ENCODE data around the gene PPP2R5C.
"Not testable (repeated sequence)": the region's sequence is repeated elsewhere in the genome, so short reads cannot be mapped to it uniquely, and the experiment has no call there.

Gene PPP2R5C

GRCh38 chr14:101781240-101782061, 19.9 kb downstream of the PPP2R5C start:
- no peak for DNase-seq (ENCODE audit: low spot score)

DNA sequence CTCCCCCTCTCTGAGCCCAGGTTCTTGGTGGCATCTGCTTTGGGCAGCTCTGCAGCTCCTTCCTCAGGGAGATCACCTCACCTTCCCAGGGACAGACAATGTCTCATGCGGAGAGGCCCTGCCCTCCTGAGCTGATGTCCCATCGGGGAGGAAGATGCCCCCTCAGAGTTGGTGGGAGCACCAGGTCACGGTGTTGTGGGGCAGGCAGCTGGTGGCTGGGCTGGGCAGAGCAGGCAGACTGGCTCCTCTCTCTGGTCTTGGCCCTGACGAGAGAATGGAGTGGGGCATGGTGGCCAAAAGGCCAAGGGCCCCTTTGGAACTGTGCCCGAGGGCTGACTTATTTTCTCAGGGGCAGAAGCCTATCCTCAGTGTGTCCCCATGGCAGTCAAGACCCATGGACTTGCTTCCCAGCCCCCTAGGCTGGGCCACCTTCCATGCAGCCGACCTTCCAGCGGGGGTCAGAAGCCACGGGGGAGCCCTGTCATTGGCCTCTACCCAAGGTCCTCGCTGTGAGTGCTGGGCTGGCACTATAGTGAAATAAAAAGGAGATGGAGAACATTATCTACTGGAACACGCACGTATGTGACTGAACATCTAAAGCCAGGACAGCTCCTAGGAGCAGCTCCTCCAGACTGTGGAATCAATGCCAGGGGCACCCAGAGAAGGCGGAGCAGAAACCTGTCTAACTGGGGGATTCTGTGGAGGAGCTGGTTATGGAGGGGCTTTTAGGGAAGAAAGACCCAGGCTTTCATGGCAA, 21.9 kb downstream of the PPP2R5C start:
- DNase-seq (ENCODE audit: low spot score), result no peak

- no peak for DNase-seq (ENCODE audit: low spot score)
Measured at GRCh38 chr14:101784631-101785030, 23.1 kb downstream of the PPP2R5C start.

- DNase-seq (ENCODE audit: low spot score), result no peak
Measured at GRCh38 chr14:101788016-101788635, 26.6 kb downstream of the PPP2R5C start.

DNA sequence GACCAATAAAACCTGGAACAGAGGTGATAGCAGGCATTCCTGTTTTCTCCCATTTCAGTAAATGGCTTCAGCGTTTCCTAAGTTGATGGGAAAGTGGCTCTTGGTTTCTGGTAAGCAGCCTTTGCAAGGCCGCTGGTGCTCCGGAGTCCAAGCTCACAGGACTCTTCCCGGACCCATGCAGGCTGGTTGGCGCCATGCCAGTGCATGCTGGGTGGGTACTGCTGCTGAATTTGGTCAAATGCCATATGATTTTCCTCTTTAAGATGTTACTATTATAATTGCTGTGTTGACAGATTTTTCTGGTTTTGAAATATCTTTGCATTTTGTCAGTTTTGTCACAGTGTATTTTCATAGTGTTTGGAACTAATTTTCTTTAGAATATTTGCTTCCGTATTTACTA, 27.7 kb downstream of the PPP2R5C start:
- no peak for DNase-seq (ENCODE audit: low spot score)

GRCh38 chr14:101790232-101790631, 28.7 kb downstream of the PPP2R5C start:
- no peak for DNase-seq (ENCODE audit: low spot score)

- no peak for DNase-seq (ENCODE audit: low spot score)
Measured at GRCh38 chr14:101791919-101792572, 30.5 kb downstream of the PPP2R5C start.

DNA sequence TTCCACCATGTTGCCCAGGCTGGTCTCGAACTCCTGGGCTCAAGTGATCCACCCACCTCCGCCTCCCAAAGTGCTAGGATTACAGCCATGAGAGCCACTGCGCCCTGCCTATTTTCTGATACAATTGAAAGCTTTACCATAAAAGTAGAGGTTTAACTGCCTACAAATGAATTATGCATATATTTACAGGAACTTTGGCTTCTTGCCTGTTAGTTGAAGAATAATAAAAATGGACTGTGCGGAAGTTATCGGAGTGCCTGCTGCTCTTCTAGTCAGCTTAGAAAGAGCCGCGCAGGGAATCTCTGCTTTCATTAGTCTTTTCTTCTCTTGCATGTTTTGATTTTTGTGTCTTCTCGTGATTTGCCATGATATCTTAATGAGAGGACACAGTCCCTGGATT, 34.5 kb downstream of the PPP2R5C start:
- no peak for DNase-seq (ENCODE audit: low spot score)

- DNase-seq (ENCODE audit: low spot score), result no peak
Measured at GRCh38 chr14:101796479-101796878, 35.0 kb downstream of the PPP2R5C start.

DNA sequence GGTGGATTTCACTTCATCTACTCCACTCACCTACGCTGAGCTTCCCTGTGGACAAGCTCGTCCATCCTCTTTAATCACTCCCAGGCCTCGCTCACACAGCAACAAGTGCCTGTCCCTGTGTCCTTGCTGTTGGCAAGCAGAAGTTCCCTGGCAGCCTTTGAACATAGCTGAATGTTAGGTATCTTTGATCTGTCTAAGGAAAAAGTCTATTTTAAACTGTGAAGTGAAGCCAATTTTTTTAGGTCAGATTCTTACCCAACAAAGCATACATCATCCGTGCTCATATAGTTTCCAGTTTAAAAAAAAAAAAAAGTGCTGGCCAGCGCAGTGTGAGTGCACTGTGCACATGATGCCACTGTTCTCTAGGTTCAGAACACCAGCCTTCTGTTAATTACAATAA, 36.3 kb downstream of the PPP2R5C start:
- no peak for DNase-seq (ENCODE audit: low spot score)

- DNase-seq (ENCODE audit: low spot score), result not testable (repeated sequence)
Measured at GRCh38 chr14:101804373-101804772, 42.9 kb downstream of the PPP2R5C start.

GRCh38 chr14:101806252-101806651, 44.7 kb downstream of the PPP2R5C start:
- DNase-seq (ENCODE audit: low spot score), result not testable (repeated sequence)

DNA sequence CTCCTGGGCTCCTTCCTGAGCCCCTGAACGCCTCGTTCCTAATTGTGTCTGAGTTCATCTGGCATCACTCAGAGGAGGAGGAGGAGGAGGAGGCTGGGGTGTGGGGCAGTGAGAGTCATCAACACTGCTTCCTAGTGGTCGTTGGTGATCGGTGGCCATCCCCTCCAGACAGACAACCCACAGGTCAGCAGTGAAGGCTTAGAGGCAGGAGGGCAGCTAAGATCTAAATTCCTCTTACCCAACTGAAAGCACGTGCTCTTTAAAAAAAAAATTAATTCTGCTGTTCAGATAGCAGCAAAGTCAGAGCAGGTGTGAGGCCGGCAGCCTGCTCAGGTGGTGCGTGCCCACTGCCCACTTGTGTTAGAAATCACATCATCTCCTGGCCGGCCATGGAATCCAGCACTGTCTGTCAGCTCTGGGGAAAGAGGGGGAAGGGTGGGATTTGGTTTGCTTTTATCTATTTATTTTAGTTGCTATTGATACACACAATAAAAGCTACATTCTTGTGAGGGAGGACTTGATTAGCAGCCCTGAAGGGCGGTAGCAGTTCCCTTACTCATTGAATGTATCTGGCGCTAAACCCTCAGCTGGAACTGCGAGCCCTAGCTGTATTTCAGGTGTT, 46.6 kb downstream of the PPP2R5C start:
- DNase-seq (ENCODE audit: low spot score), result peak; percentile 47

GRCh38 chr14:101808894-101809670, 47.6 kb downstream of the PPP2R5C start:
- DNase-seq (ENCODE audit: low spot score), result no peak

GRCh38 chr14:101809671-101810514, 48.4 kb downstream of the PPP2R5C start:
- DNase-seq (ENCODE audit: low spot score), result peak; percentile 97

- DNase-seq (ENCODE audit: low spot score), result peak; percentile 27
Measured at GRCh38 chr14:101810897-101811621, 49.5 kb downstream of the PPP2R5C start.

- no peak for DNase-seq (ENCODE audit: low spot score)
Measured at GRCh38 chr14:101812071-101812470, 50.6 kb downstream of the PPP2R5C start.

DNA sequence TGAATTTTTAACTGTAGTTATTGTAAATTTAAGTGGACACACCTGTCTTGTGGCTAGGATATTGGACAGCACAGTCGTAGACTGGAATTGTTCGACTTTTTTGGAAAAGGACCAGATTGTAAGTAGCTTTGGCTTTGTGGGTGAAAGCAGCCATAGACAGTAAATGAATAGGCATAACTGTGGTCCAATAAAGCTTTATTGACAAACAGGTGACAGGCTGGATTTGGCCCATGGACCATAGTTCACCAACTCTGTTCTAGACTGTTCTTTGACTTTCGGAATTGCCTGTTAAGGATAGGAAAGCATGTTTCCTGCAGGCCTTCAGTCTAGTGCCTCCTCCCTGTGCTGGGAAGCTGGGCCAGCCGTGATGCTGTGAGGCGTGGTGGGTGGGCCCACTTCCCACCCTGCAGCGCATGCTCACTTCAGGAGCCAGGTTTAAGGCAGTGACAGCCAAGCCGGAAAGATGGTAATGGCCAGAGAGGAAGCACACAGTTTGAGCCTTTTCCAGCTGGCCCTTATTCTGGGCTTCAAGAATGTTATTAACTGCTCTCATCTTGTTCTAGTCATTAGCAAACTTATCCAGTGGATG, 51.8 kb downstream of the PPP2R5C start:
- DNase-seq (ENCODE audit: low spot score), result no peak

GRCh38 chr14:101813833-101814232, 52.3 kb downstream of the PPP2R5C start:
- no peak for DNase-seq (ENCODE audit: low spot score)

Measured in SW480 (cell line).